ENCODE measurements around the gene SLC11A2. TPM values are rescaled to one million over a fixed set of nuclear protein-coding genes. Genes with fewer than 3 reads are reported as not detected.

SLC11A2 gene
- total and polyA plus RNA-seq, 9 of the 15 experiments (the other 6 are each of a cell fraction or from before 2014, with no cell fraction given), result 21.1 to 54.0 (median 32.9) TPM

DNA sequence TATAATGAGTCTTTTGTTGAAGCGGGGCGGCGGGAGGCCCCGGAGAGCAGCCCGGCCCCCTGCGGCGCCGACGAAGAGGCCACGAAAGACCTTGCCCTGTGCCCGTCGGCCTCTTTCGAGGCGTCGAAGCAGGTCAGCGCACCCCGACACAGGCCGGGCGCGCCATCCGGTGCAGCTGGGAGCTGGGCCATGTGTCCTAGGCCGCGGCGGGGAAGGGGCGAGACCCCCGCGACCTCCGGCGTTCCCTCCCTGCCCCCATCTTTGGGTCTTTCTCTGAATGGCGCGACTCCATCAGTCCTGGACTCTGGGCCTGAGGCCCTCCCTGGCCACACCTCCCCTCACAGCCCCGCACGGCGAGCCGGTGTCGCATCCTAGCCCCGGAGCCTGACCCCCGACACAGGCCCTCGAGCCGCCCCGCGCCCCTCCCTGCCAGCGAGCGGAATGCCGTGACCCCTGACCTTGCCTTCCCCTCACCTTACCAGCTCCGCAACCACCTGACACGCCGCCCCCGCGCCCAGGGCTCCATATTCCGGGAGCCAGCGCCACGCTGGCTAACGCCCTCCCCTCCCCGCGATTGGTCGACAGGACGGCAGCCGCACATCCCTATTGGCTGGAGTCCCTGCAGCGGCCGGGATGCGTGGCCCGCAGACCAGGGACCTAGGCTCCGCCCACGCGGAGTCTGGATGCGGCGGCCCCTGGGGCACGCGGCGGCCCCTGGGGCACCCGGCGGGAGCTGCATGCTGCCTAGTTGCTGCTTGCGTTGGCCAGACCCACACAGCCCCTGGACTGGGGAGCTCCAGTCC is at the start of gene SLC11A2 (continued):
- TF ChIP-seq, protein P1, sequence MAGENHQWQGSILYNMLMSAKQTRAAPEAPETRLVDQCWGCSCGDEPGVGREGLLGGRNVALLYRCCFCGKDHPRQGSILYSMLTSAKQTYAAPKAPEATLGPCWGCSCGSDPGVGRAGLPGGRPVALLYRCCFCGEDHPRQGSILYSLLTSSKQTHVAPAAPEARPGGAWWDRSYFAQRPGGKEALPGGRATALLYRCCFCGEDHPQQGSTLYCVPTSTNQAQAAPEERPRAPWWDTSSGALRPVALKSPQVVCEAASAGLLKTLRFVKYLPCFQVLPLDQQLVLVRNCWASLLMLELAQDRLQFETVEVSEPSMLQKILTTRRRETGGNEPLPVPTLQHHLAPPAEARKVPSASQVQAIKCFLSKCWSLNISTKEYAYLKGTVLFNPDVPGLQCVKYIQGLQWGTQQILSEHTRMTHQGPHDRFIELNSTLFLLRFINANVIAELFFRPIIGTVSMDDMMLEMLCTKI (IDR thresholded peaks at IDR 0.05; ENCODE audit: partially characterized antibody), result no peak
- TF ChIP-seq, protein P2, sequence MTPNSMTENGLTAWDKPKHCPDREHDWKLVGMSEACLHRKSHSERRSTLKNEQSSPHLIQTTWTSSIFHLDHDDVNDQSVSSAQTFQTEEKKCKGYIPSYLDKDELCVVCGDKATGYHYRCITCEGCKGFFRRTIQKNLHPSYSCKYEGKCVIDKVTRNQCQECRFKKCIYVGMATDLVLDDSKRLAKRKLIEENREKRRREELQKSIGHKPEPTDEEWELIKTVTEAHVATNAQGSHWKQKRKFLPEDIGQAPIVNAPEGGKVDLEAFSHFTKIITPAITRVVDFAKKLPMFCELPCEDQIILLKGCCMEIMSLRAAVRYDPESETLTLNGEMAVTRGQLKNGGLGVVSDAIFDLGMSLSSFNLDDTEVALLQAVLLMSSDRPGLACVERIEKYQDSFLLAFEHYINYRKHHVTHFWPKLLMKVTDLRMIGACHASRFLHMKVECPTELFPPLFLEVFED (CRISPR knock-in tag; conservative IDR thresholded peaks at IDR 0.05), result 0 out of 2 replicates have a peak, but pooled peaks have one; percentile 21
- TF ChIP-seq STAG1 (CRISPR knock-in tag; IDR thresholded peaks at IDR 0.05; ENCODE audit: borderline replicate concordance), result no peak
- TF ChIP-seq, protein P3, sequence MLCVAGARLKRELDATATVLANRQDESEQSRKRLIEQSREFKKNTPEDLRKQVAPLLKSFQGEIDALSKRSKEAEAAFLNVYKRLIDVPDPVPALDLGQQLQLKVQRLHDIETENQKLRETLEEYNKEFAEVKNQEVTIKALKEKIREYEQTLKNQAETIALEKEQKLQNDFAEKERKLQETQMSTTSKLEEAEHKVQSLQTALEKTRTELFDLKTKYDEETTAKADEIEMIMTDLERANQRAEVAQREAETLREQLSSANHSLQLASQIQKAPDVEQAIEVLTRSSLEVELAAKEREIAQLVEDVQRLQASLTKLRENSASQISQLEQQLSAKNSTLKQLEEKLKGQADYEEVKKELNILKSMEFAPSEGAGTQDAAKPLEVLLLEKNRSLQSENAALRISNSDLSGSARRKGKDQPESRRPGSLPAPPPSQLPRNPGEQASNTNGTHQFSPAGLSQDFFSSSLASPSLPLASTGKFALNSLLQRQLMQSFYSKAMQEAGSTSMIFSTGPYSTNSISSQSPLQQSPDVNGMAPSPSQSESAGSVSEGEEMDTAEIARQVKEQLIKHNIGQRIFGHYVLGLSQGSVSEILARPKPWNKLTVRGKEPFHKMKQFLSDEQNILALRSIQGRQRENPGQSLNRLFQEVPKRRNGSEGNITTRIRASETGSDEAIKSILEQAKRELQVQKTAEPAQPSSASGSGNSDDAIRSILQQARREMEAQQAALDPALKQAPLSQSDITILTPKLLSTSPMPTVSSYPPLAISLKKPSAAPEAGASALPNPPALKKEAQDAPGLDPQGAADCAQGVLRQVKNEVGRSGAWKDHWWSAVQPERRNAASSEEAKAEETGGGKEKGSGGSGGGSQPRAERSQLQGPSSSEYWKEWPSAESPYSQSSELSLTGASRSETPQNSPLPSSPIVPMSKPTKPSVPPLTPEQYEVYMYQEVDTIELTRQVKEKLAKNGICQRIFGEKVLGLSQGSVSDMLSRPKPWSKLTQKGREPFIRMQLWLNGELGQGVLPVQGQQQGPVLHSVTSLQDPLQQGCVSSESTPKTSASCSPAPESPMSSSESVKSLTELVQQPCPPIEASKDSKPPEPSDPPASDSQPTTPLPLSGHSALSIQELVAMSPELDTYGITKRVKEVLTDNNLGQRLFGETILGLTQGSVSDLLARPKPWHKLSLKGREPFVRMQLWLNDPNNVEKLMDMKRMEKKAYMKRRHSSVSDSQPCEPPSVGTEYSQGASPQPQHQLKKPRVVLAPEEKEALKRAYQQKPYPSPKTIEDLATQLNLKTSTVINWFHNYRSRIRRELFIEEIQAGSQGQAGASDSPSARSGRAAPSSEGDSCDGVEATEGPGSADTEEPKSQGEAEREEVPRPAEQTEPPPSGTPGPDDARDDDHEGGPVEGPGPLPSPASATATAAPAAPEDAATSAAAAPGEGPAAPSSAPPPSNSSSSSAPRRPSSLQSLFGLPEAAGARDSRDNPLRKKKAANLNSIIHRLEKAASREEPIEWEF (CRISPR knock-in tag; IDR thresholded peaks at IDR 0.05), result no peak
- TF ChIP-seq FUS (optimal IDR thresholded peaks at IDR 0.05; ENCODE audit: low read depth, low read length), result no peak
- no peak for TF ChIP-seq BRCA1 (IDR thresholded peaks at IDR 0.05)
- no peak for TF ChIP-seq BRCA1 (CRISPR knock-in tag; IDR thresholded peaks at IDR 0.05)
- TF ChIP-seq SRSF3 (IDR thresholded peaks at IDR 0.05; ENCODE audit: insufficient read depth, low read length), result 0 out of 2 replicates have a peak, but pooled peaks have one; percentile 62
- TF ChIP-seq, protein P4, sequence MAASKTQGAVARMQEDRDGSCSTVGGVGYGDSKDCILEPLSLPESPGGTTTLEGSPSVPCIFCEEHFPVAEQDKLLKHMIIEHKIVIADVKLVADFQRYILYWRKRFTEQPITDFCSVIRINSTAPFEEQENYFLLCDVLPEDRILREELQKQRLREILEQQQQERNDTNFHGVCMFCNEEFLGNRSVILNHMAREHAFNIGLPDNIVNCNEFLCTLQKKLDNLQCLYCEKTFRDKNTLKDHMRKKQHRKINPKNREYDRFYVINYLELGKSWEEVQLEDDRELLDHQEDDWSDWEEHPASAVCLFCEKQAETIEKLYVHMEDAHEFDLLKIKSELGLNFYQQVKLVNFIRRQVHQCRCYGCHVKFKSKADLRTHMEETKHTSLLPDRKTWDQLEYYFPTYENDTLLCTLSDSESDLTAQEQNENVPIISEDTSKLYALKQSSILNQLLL (CRISPR knock-in tag; IDR thresholded peaks at IDR 0.05; ENCODE audit: borderline replicate concordance), result no peak
- TF ChIP-seq, protein P5, sequence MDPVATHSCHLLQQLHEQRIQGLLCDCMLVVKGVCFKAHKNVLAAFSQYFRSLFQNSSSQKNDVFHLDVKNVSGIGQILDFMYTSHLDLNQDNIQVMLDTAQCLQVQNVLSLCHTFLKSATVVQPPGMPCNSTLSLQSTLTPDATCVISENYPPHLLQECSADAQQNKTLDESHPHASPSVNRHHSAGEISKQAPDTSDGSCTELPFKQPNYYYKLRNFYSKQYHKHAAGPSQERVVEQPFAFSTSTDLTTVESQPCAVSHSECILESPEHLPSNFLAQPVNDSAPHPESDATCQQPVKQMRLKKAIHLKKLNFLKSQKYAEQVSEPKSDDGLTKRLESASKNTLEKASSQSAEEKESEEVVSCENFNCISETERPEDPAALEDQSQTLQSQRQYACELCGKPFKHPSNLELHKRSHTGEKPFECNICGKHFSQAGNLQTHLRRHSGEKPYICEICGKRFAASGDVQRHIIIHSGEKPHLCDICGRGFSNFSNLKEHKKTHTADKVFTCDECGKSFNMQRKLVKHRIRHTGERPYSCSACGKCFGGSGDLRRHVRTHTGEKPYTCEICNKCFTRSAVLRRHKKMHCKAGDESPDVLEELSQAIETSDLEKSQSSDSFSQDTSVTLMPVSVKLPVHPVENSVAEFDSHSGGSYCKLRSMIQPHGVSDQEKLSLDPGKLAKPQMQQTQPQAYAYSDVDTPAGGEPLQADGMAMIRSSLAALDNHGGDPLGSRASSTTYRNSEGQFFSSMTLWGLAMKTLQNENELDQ (CRISPR knock-in tag; IDR thresholded peaks at IDR 0.05; ENCODE audit: borderline replicate concordance), result no peak
- TF ChIP-seq ZBTB17 (CRISPR knock-in tag; IDR thresholded peaks at IDR 0.05), result no peak; the same call in 1 of the 2 replicates
- TF ChIP-seq ESRRA (IDR thresholded peaks at IDR 0.05; ENCODE audit: borderline replicate concordance, low read depth), result peak; percentile 72
